Transverse colon (tissue), 4 donors: Measurements from ENCODE around the gene PLD3.

ENCODE experiments used
- CTCF ChIP-seq, 5 experiments: fragments of 200-600 bp in 3 of 5; fragments of 450-650 bp in 2 of 5; sonication (generic) in 3 of 5; IDR thresholded peaks; 1 replicate in 2 of 5; 2 replicates in 3 of 5; pipeline ENCODE4 v1.5.1; 2016 to 2017; ENCODE audit warnings: antibody characterized with exemption in 5 of 5, inconsistent platforms in 3 of 5, mild to moderate bottlenecking in 2 of 5, moderate library complexity in 1 of 5
- POLR2AphosphoS5 ChIP-seq, 3 donors: sonication (generic); formaldehyde crosslinking; IDR thresholded peaks; one replicate each; pipeline ENCODE4 v1.6.1; 2016; ENCODE audit warnings: antibody characterized with exemption in 3 of 3

GRCh38 chr19:40300668-40301067 lies 47.8 kb upstream of the PLD3 start:
- TF ChIP-seq CTCF (IDR thresholded peaks at IDR 0.05) (no peak), POLR2AphosphoS5 (IDR thresholded peaks at IDR 0.05) (no peak)
